Ectodermal cell (in vitro differentiated cells): ENCODE measurements around the gene NKG7.
A peak's percentile ranks its signal among the peaks of the same experiment; 100 is the strongest.

Experiments used
- H3K27ac ChIP-seq: 2 replicates; pipeline ENCODE4 v1.7.0; 2013; ENCODE audit warnings: mild to moderate bottlenecking, low read depth, low read length; ENCODE audit not compliant: insufficient read depth, poor library complexity, severe bottlenecking
- H3K27me3 ChIP-seq: 2 replicates; pipeline ENCODE4 v1.7.0; 2013; ENCODE audit warnings: mild to moderate bottlenecking, low read length; ENCODE audit not compliant: insufficient read depth, control insufficient read depth, poor library complexity, severe bottlenecking
- H3K36me3 ChIP-seq: one replicate; pipeline ENCODE4 v1.7.0; 2013; ENCODE audit warnings: low read length; ENCODE audit not compliant: control insufficient read depth, insufficient read depth
- H3K4me1 ChIP-seq: one replicate; pipeline ENCODE4 v1.7.0; 2013; ENCODE audit warnings: low read length; ENCODE audit not compliant: control insufficient read depth, insufficient read depth
- H3K4me3 ChIP-seq: 2 replicates; pipeline ENCODE4 v1.7.0; 2013; ENCODE audit warnings: low read depth, low read length, control low read depth; ENCODE audit not compliant: insufficient read depth
- H3K9me3 ChIP-seq: 2 replicates; pipeline ENCODE4 v1.7.0; 2013; ENCODE audit warnings: mild to moderate bottlenecking, low read length, moderate library complexity; ENCODE audit not compliant: control insufficient read depth
- whole genome bisulfite sequencing, 2 experiments: methylation state at CpG; one replicate each; pipeline ENCODE4 v1.1.7; 2013; ENCODE audit warnings: missing lambda C conversion rate in 2 of 2; 5-methylcytosine and 5-hydroxymethylcytosine counted together

The NKG7 gene

GRCh38 chr19:51346742-51347141, 25.7 kb downstream of the NKG7 start:
- Histone ChIP-seq H3K27me3 (peaks cover 7% of the 10 kb centered on the region), H3K9me3 (no peaks in the 10 kb centered on the region), H3K36me3 (no peaks in the 10 kb centered on the region), H3K4me3 (no peak overlapping the region), H3K27ac (no peak overlapping the region), H3K4me1 (no peaks in the 10 kb centered on the region)
- WGBS, 2 experiments, result 86% methylated on average over 17 of the region's 17 CpGs

GRCh38 chr19:51345076-51345620, 27.3 kb downstream of the NKG7 start:
- H3K27me3 ChIP-seq, result peaks cover 23% of the 10 kb centered on the region
- no peaks in the 10 kb centered on the region for H3K4me1 ChIP-seq
- no peak overlapping the region for H3K27ac ChIP-seq
- no peak overlapping the region for H3K4me3 ChIP-seq
- H3K36me3 ChIP-seq, result no peaks in the 10 kb centered on the region
- 96% methylated on average over 9 of the region's 9 CpGs for WGBS, 2 experiments
- H3K9me3 ChIP-seq, result no peaks in the 10 kb centered on the region

DNA sequence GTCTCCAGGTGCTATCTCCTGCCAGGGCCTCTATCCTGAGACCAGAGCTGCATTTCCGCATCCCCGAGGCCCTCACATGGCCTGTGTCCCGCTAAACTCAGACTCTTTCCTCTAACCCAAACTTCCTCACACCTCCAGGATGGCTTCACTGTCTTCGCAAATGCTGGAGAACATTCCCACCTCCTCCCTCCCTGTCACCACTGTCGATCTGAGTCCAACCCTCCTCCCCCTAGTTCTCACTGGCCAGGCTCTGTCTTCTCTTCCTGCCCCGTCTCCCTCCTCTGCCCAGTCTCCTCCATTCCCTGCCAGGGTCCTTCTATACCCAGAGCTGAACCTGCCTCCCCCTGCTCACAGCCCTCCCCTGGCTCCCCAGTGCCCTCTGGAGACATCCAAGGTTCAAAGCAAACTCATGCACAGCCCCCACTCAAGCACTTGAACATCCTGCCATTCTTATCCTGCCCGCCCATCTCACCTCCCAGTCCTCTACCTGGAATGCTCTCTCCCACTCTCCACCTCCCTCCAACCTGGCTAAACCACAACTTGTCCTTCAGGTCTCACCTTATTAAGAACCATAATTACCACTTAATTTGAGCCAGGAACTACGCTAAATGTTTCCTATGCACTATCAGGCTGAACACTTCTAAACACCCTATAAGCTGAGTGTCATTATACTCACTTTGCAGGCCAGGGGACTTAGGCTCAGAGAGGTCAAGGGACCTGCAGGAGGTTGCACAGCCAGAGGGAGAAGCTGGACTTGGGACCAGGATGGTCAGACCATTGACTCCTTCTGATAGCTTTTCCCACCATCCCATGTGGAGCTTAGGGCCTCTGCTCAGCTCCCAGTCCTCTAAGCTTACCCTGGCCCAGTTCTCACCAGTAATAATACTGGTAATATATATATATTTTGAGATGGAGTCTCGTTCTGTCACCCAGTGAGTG, 29.6 kb downstream of the NKG7 start:
- 68 to 75% methylated on average over 9 of the region's 9 CpGs for WGBS, 2 experiments
- Histone ChIP-seq H3K9me3 (no peaks in the 10 kb centered on the region), H3K4me3 (no peak overlapping the region), H3K27ac (no peak overlapping the region), H3K36me3 (no peaks in the 10 kb centered on the region), H3K27me3 (peaks cover 24% of the 10 kb centered on the region), H3K4me1 (no peaks in the 10 kb centered on the region)

GRCh38 chr19:51341976-51342580, 30.4 kb downstream of the NKG7 start, which contains the start of gene VSIG10L:
TSS of gene VSIG10L (minus strand) at chr19:51342139. CDS start at chr19:51342124, 15 bp downstream.
- Histone ChIP-seq H3K4me1 (no peaks in the 10 kb centered on the region), H3K27ac (no peak within 1 kb of the TSS), H3K36me3 (no peaks in the 10 kb centered on the region), H3K9me3 (no peaks in the 10 kb centered on the region), H3K4me3 (no peak within 1 kb of the TSS), H3K27me3 (peaks cover 24% of the 10 kb centered on the region)
- 75 to 80% methylated on average over 3 of the region's 3 CpGs for WGBS, 2 experiments

- Histone ChIP-seq H3K9me3 (no peaks in the 10 kb centered on the region), H3K4me1 (no peaks in the 10 kb centered on the region), H3K27ac (no peak overlapping the region), H3K4me3 (no peak overlapping the region), H3K36me3 (no peaks in the 10 kb centered on the region), H3K27me3 (peaks cover 24% of the 10 kb centered on the region)
- 94 to 95% methylated on average over 18 of the region's 18 CpGs for WGBS, 2 experiments
Measured at GRCh38 chr19:51341066-51341465, 31.4 kb downstream of the NKG7 start.

- peaks cover 24% of the 10 kb centered on the region for H3K27me3 ChIP-seq
- peak overlapping the region; percentile 60 for H3K4me3 ChIP-seq
- no peaks in the 10 kb centered on the region for H3K9me3 ChIP-seq
- no peaks in the 10 kb centered on the region for H3K36me3 ChIP-seq
- peak overlapping the region; percentile 67 for H3K27ac ChIP-seq
- no peaks in the 10 kb centered on the region for H3K4me1 ChIP-seq
- WGBS, 2 experiments, result 1% methylated on average over 107 of the region's 107 CpGs
Measured at GRCh38 chr19:51339687-51340656, 32.5 kb downstream of the NKG7 start.

- WGBS, 2 experiments, result 0% methylated on average over 10 of the region's 10 CpGs
- Histone ChIP-seq H3K4me3 (peak overlapping the region; percentile 60), H3K4me1 (no peaks in the 10 kb centered on the region), H3K36me3 (no peaks in the 10 kb centered on the region), H3K27ac (peak overlapping the region; percentile 67), H3K27me3 (peaks cover 24% of the 10 kb centered on the region), H3K9me3 (no peaks in the 10 kb centered on the region)
Measured at GRCh38 chr19:51339313-51339686, 33.2 kb downstream of the NKG7 start.

- H3K36me3 ChIP-seq, result no peaks in the 10 kb centered on the region
- H3K27ac ChIP-seq, result peak overlapping the region; percentile 67
- H3K4me3 ChIP-seq, result peak overlapping the region; percentile 60
- no peaks in the 10 kb centered on the region for H3K9me3 ChIP-seq
- H3K4me1 ChIP-seq, result no peaks in the 10 kb centered on the region
- 11 to 12% methylated on average over 43 of the region's 43 CpGs for WGBS, 2 experiments
- H3K27me3 ChIP-seq, result peaks cover 24% of the 10 kb centered on the region
Measured at GRCh38 chr19:51338563-51339312, 33.7 kb downstream of the NKG7 start.

GRCh38 chr19:51337861-51338562, 34.4 kb downstream of the NKG7 start:
- Histone ChIP-seq H3K27me3 (peaks cover 24% of the 10 kb centered on the region), H3K4me1 (no peaks in the 10 kb centered on the region), H3K9me3 (no peaks in the 10 kb centered on the region), H3K27ac (no peak overlapping the region), H3K36me3 (no peaks in the 10 kb centered on the region), H3K4me3 (no peak overlapping the region)
- WGBS, 2 experiments, result 86% methylated on average over 19 of the region's 19 CpGs
